Upper lobe of left lung (tissue), 4 donors: ENCODE results near the gene COL7A1.

Source experiments
- EP300 ChIP-seq, 4 donors: sonication (generic); formaldehyde crosslinking; IDR thresholded peaks; one replicate each; pipeline ENCODE4 v1.5.1; 2017; ENCODE audit warnings: antibody characterized with exemption in 4 of 4, control low read depth in 2 of 4
- POLR2AphosphoS5 ChIP-seq, 2 donors: sonication (generic); formaldehyde crosslinking; IDR thresholded peaks; one replicate each; pipeline ENCODE4 v1.5.1; 2017; ENCODE audit warnings: antibody characterized with exemption in 2 of 2
- TF ChIP-seq, protein P1 (sequence below), 6 experiments: fragments of 450-650 bp in 4 of 6; fragments of 200-600 bp in 2 of 6; sonication (generic) in 2 of 6; IDR thresholded peaks; one replicate each; pipeline ENCODE4 v1.5.1; 2016 to 2019; ENCODE audit warnings: antibody characterized with exemption in 6 of 6

DNA sequence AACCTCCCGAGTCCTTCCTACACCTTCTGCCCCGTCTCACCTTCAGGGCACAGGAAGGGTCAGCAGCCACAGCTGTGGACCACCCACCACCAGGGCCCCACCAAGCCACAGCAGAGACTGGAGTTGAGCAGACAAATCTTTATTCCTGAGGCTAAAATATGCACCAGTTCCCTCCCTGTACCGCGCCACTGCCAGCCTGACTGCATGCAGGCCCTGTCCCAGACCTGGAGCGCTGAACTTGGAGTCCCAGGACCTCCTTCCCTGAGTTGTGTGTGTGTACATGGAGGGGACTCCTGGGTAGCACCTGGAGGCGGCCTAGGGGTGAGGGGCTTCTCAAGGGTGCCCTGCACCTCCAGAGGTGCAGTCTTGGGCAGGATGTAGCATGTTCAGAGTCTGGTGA, 30.5 kb upstream of the COL7A1 start:
- TF ChIP-seq, protein P1, sequence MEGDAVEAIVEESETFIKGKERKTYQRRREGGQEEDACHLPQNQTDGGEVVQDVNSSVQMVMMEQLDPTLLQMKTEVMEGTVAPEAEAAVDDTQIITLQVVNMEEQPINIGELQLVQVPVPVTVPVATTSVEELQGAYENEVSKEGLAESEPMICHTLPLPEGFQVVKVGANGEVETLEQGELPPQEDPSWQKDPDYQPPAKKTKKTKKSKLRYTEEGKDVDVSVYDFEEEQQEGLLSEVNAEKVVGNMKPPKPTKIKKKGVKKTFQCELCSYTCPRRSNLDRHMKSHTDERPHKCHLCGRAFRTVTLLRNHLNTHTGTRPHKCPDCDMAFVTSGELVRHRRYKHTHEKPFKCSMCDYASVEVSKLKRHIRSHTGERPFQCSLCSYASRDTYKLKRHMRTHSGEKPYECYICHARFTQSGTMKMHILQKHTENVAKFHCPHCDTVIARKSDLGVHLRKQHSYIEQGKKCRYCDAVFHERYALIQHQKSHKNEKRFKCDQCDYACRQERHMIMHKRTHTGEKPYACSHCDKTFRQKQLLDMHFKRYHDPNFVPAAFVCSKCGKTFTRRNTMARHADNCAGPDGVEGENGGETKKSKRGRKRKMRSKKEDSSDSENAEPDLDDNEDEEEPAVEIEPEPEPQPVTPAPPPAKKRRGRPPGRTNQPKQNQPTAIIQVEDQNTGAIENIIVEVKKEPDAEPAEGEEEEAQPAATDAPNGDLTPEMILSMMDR (IDR thresholded peaks at IDR 0.05), result no peak
- TF ChIP-seq POLR2AphosphoS5 (IDR thresholded peaks at IDR 0.05) (no peak), EP300 (IDR thresholded peaks at IDR 0.05) (no peak)
